DND-41 (cell line): ENCODE measurements around the gene CFHR3.
"Not testable (repeated sequence)": the region's sequence is repeated elsewhere in the genome, so short reads cannot be mapped to it uniquely, and the experiment has no call there.

Experiments
- ATAC-seq: fragments of 200-7000 bp; cut with Tn5 transposase; 3 replicates; pipeline ENCODE4 v1.9.1; 2021; ENCODE audit warnings: low read depth; ENCODE audit not compliant: insufficient read depth
- DNase-seq: peaks from one replicate; pipeline ENCODE4 v3.0.0-alpha.2; 2020
- H2AFZ ChIP-seq: 2 replicates; pipeline ENCODE4 v1.6.0; 2012; ENCODE audit warnings: low read depth, low read length
- H3K27ac ChIP-seq: 2 replicates; pipeline ENCODE4 v1.5.1; 2012; ENCODE audit warnings: low read length, inconsistent platforms
- H3K27me3 ChIP-seq: fragments of 200-600 bp; sonication (generic); 2 replicates; pipeline ENCODE4 v1.6.0; 2012; ENCODE audit warnings: low read length, mild to moderate bottlenecking, inconsistent platforms; ENCODE audit not compliant: insufficient read depth, poor library complexity
- H3K36me3 ChIP-seq: 2 replicates; pipeline ENCODE4 v1.5.1; 2012; ENCODE audit warnings: low read length, inconsistent platforms; ENCODE audit not compliant: insufficient read depth
- H3K4me1 ChIP-seq: 2 replicates; pipeline ENCODE4 v1.5.1; 2012; ENCODE audit warnings: mild to moderate bottlenecking, low read length; ENCODE audit not compliant: insufficient read depth
- H3K4me2 ChIP-seq: 2 replicates; pipeline ENCODE4 v1.6.0; 2012; ENCODE audit warnings: mild to moderate bottlenecking, moderate library complexity, low read length, inconsistent platforms; ENCODE audit not compliant: insufficient read depth
- H3K4me3 ChIP-seq, 2 experiments: fragments of 200-600 bp in 1 of 2; shearing (Covaris generic) in 1 of 2; 2 replicates each; pipeline ENCODE4 v1.5.1; 2012 to 2016; ENCODE audit warnings: inconsistent platforms in 2 of 2, low read length in 2 of 2, mild to moderate bottlenecking in 2 of 2, low read depth in 1 of 2, moderate library complexity in 1 of 2
- H3K79me2 ChIP-seq: 2 replicates; pipeline ENCODE4 v1.6.0; 2012; ENCODE audit warnings: low read length, inconsistent platforms; ENCODE audit not compliant: insufficient read depth
- H3K9ac ChIP-seq: 2 replicates; pipeline ENCODE4 v1.6.0; 2012; ENCODE audit warnings: low read depth, mild to moderate bottlenecking, inconsistent platforms, low read length, moderate library complexity
- H3K9me3 ChIP-seq: 2 replicates; pipeline ENCODE4 v1.5.1; 2012; ENCODE audit warnings: low read length, moderate library complexity, mild to moderate bottlenecking, inconsistent platforms; ENCODE audit not compliant: insufficient read depth, severe bottlenecking
- H4K20me1 ChIP-seq: 2 replicates; pipeline ENCODE4 v1.6.0; 2012; ENCODE audit warnings: low read length; ENCODE audit not compliant: insufficient read depth
- CTCF ChIP-seq: IDR thresholded peaks from 2 replicates; pipeline ENCODE4 v1.5.1; 2012; ENCODE audit warnings: borderline replicate concordance, low read length, moderate library complexity, mild to moderate bottlenecking; ENCODE audit not compliant: poor library complexity, severe bottlenecking; ENCODE audit errors: extremely low read depth
- EZH2 ChIP-seq: IDR thresholded peaks from 3 replicates; pipeline ENCODE4 v1.6.1; 2012; ENCODE audit warnings: borderline replicate concordance, low read depth, mild to moderate bottlenecking, moderate library complexity, low read length, inconsistent platforms; ENCODE audit not compliant: severe bottlenecking

Gene CFHR3

GRCh38 chr1:196808529-196809235, 34.0 kb downstream of the CFHR3 start:
- no peak for DNase-seq
- H3K79me2 ChIP-seq, result no peaks in the 10 kb centered on the region
- H3K4me1 ChIP-seq, result no peaks in the 10 kb centered on the region
- H2AFZ ChIP-seq, result no peak overlapping the region
- no peak overlapping the region for H3K9ac ChIP-seq
- no peaks in the 10 kb centered on the region for H3K27me3 ChIP-seq
- H3K36me3 ChIP-seq, result no peaks in the 10 kb centered on the region
- no peaks in the 10 kb centered on the region for H4K20me1 ChIP-seq
- no peak overlapping the region for H3K4me2 ChIP-seq
- ATAC-seq, result no peak
- TF ChIP-seq EZH2, result no peak
- TF ChIP-seq CTCF, result no peak
- H3K4me3 ChIP-seq, result no peak overlapping the region
- no peaks in the 10 kb centered on the region for H3K9me3 ChIP-seq
- no peak overlapping the region for H3K27ac ChIP-seq

- H3K4me2 ChIP-seq, H3K9me3 ChIP-seq, DNase-seq, H3K27ac ChIP-seq, H3K9ac ChIP-seq, H3K79me2 ChIP-seq, ATAC-seq, H3K4me3 ChIP-seq, H2AFZ ChIP-seq, H3K27me3 ChIP-seq, H3K36me3 ChIP-seq, H3K4me1 ChIP-seq, H4K20me1 ChIP-seq: not testable (repeated sequence)
Observed at GRCh38 chr1:196817442-196817841, 42.8 kb downstream of the CFHR3 start.

GRCh38 chr1:196819531-196819930, 44.9 kb downstream of the CFHR3 start, which contains the start of gene CFHR1:
CFHR1 (plus strand) TSS chr1:196819731; CDS start chr1:196819845, 114 bp downstream.
- H3K27me3 ChIP-seq, H3K4me2 ChIP-seq, H3K4me1 ChIP-seq, H3K79me2 ChIP-seq, H3K4me3 ChIP-seq, H3K27ac ChIP-seq, H3K36me3 ChIP-seq, H3K9me3 ChIP-seq, ATAC-seq, H4K20me1 ChIP-seq, H2AFZ ChIP-seq, H3K9ac ChIP-seq, DNase-seq: not testable (repeated sequence)

GRCh38 chr1:196827860-196828259, 53.2 kb downstream of the CFHR3 start:
- H3K9me3 ChIP-seq, H3K4me1 ChIP-seq, DNase-seq, H3K27me3 ChIP-seq, H3K79me2 ChIP-seq, H4K20me1 ChIP-seq, H3K9ac ChIP-seq, H2AFZ ChIP-seq, H3K4me2 ChIP-seq, H3K27ac ChIP-seq, H3K4me3 ChIP-seq, H3K36me3 ChIP-seq: not testable (repeated sequence)
- ATAC-seq, result peak; percentile 68
- TF ChIP-seq CTCF, result peak; percentile 14
